Measurements from ENCODE around the gene FYTTD1.

DNA sequence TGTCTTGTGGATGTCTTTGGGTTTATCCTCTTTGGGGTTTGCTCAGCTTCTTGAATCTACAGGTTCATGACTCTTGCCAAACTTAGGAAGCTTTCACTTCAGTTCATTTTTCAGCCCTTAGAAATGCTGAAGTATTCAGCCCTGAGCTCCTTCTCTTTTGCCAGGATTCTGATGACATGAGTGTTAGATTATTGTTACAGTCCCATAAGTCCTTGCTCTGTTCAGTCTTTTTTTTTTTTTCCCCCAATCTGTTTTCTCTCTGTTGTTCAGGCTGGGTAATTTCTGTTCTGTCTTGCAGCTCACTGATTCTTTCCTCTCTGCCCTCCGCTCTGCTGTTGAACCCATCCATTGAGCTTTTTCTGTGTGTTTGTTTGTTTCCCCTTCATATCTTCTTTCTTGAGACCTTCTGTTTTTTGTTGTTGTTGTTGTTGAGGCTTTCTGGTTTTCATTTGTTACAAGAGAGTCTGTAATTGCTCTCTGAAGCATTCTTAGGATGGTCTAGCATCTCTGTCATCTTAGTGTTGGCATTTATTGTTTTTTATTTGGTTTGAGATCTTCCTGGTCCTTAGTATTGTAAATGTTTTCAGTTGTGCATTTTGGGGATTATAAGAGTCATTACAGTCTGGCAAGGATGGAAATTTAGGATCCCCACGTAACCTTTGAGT, 59.8 kb downstream of the FYTTD1 start:
- TF ChIP-seq CTCF (IDR thresholded peaks at IDR 0.05; ENCODE audit: insufficient read depth, low read depth, low read length), result no peak
- TF ChIP-seq EZH2 (IDR thresholded peaks at IDR 0.05; ENCODE audit: insufficient read depth, low read length), result no peak
